ENCODE data around the gene OR4D2.

The OR4D2 gene

GRCh38 chr17:58176200-58176599 is 9.4 kb downstream of the OR4D2 start:
- FAIRE-seq = no peak

- no peak for FAIRE-seq
Measured at GRCh38 chr17:58181796-58182195, 15.0 kb downstream of the OR4D2 start.

- no peak for FAIRE-seq
Measured at GRCh38 chr17:58183514-58183913, 16.7 kb downstream of the OR4D2 start.

DNA sequence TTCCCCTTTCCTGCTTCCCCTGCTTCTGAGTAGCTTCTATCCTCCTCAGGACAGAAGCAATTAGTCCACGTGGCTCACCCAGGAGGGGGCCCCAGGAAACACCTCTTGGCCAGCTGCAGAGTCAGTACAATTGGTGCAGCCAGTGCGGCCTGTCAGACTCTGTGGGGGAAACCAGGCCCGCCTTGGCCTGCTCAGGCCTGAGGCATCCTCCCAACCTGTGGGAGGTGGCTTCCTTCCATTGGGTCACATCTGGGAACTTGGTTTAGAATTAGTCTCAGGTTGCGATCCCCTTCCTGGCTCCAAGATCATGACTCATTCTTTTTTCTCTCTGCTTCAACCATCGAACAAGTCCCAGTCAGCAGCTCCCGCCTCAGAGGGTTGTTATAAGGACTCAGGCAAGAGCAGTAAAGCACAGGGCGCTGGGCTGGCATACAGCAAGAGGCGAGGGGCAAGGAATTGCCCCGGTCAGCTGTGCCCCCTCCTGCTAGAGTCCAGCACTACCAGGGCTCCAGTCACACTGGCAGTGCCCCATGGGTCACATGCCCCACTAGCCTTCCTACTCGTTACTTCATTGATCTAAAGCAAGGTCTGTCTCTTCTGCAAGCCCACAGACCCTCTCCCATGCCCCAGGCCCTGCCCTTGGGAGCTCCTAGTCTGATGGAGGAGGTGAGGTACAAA is 17.7 kb downstream of the OR4D2 start:
- no peak for FAIRE-seq

GRCh38 chr17:58184986-58185761 is 18.4 kb downstream of the OR4D2 start:
- FAIRE-seq = no peak

DNA sequence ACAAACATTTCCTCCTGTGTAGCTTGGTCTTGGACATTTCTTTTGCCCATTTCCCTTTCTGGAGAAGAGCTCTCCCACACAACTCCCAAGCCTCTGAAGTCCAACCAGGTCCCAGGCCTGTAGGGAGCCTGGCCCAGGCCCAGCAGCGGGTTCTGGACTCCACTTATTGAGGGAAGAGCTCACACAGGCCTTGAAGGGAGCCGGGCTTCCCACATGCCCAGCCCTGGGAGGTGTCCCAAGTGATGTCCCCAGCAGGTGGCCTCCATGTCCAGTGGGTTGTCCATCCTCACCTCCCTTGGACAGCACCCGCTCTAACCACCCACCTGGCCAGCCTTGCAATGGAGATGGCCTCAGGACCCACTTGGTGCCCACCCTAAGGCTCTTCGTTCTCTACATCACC is 19.8 kb downstream of the OR4D2 start:
- FAIRE-seq = no peak

DNA sequence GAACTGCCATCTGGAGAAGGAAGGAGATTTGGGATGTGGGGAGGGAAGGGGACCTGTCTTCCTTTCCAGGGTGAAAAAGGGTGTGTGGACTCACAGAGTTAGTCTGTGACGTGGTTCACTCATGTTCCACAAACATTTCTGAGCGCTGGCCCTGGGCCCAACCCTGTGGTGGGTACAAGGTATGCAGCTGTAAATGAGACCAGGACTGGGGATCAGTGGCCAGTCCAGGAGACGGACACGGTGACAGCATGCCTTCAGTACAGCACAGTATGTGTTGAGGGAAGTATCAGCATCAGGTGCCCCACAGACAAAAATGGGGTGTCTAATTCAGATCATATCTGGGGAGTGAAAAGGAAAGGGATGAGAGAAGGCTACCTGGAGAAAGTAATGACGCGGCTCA is 20.3 kb downstream of the OR4D2 start:
- no peak for FAIRE-seq

- no peak for FAIRE-seq
Measured at GRCh38 chr17:58187675-58188074, 20.9 kb downstream of the OR4D2 start.

GRCh38 chr17:58189436-58190146 is 22.8 kb downstream of the OR4D2 start:
- FAIRE-seq = no peak

GRCh38 chr17:58191241-58191896 is 24.6 kb downstream of the OR4D2 start:
- no peak for FAIRE-seq

DNA sequence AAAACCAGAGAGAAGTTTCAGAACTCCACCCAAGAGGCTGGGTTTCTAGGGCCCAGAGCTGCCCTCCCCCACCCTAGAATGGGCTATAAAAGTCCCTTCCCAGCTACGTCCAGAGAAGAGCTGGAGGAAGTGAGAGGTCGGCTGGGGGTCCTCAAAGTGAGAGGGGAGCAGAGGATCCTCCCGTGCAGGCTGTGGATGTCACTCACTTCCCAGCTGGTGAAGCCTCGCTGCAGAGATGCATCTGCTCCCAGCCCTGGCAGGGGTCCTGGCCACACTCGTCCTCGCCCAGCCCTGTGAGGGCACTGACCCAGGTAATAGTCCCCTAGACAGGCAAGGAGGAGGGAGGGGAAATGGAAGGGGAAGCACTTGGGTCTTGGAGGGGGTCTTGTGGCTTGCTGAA is 25.8 kb downstream of the OR4D2 start, which contains the start of gene EPX:
Gene EPX (plus strand): TSS at position 115 of the 400 bp plus-strand sequence. CDS start 121 bp downstream, at position 236.
- FAIRE-seq = no peak

GRCh38 chr17:58193641-58194255 is 27.0 kb downstream of the OR4D2 start:
- FAIRE-seq = no peak

DNA sequence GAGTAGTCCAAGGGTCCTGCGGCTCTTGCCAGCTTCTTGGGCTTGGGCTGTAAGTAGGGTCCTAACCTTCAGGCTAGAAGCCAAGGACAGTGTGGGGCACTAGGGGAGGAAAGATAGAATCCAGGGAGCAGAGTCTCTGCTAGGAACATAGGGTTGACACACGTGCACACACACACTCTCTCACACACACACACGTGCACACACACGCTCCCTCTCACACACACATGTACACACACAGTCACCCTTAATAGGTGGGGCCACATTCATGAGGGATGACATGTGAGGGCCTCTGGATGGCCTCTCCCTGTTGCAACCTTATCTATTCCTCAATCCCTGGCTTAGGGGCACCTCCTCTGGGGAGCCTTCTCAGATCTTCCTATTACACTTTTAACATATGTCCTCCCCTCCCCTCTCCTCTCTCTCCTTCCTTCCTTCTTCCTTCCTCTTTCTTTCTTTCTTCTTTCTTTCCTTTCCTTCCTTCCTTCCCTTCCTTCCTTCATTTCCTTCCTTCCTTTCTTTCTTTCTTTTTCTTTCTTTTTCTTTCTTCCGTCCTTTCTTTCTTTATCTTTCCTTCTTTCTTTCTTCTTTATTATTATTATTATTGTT is 28.8 kb downstream of the OR4D2 start:
- FAIRE-seq = no peak

- no peak for FAIRE-seq
Measured at GRCh38 chr17:58196610-58197009, 29.8 kb downstream of the OR4D2 start.

DNA sequence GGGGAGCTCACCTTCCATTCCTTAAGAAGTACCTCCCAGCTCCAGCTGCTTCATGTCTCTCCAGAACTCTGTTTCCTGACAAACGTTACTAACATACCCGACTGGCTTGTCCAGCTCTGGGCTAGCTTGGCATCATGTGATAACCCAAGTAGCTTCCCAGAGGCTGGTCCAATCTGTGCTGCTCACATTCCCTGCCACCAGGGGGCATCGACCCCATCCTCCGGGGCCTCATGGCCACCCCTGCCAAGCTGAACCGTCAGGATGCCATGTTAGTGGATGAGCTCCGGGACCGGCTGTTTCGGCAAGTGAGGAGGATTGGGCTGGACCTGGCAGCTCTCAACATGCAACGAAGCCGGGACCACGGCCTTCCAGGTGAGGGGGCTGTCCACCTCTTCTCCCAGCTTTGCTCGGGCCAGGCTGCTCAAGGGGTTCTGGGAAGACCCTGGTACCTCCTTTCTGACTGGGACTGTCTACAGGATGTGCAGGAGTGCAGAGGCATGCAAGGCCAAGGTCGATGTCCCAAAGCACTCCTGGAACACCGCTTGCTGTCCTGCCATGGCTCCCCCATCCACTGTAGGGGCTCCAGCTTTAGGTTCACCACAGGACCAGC is 33.3 kb downstream of the OR4D2 start:
- FAIRE-seq = no peak

- FAIRE-seq = no peak
Measured at GRCh38 chr17:58202859-58203258, 36.1 kb downstream of the OR4D2 start.

DNA sequence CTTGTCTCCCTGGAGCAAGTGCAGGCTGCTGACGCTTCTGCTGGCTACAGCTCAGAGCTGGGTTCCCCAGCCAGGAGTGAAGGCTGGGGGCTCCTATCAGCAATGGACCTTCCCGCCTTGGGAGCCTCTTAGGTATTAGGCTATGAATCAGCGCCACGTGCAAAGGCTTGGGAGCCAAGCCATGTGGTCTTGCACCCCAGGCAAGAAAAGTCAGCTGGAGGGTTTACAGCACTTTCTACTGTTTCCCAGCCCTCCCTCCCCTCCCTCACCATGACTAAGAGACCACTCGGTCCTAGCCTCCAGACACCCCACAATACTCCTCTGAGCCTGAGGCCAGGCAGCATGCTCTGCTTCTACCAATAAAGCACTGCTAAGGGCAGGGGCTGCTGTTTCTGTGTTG is 38.0 kb downstream of the OR4D2 start:
- FAIRE-seq = no peak

- no peak for FAIRE-seq
Measured at GRCh38 chr17:58205936-58206335, 39.2 kb downstream of the OR4D2 start.

DNA sequence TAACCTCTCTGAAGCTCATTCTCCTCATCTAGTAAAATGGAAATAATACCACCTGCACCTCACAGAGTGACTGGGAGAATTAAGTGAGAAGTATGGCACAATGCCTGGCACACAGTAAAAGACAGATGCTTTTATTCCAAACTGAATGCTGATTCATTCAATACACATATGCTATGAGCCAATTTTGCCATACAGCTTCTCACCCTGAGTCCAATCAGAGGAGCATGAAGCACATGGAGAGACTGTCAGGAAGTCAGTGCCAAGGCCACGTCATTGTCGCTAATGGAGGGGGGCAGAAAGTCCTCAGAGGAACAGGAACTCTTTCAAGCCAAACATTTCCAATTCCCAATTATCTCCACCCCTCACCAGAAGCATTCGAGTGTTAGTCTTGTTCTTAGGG is 40.7 kb downstream of the OR4D2 start:
- FAIRE-seq = no peak

DNA sequence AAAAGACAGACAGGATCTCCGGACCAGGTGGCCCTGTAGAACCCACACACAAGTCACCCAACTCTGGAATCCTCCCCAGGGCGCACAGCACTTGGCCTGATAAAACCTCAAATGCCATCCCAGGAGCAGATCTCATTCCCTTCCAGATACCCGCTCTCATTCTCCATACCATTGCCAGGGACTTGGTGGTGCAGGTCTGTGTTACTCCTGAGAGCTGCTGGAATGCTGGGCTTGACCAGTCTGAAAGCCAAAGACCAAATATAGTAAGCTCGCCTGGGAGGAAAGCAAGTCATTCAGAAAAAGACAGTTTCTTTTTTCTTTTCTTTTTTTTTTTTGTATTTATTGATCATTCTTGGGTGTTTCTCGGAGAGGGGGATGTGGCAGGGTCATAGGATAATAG is 41.6 kb downstream of the OR4D2 start:
- FAIRE-seq = no peak

- FAIRE-seq = no peak
Measured at GRCh38 chr17:58210922-58211321, 44.1 kb downstream of the OR4D2 start.

DNA sequence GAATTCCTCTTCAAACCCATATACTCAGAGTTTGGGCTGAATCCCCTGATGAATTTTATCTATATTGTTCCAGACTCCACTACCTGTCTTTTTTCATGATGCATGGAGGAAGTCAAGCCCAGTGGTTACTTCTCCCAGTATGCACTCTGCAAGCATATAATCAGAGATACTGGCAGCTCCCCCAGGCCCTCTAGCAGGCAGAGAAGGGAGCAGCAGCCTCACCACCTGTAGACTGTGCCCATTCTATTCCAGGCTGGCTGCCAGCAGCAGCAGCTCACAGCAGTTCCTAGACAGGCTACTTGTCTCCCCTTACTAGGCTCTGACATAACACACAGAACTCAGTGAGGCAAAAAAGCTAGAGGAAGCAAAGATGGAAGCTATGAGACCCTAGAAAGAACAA is 48.9 kb downstream of the OR4D2 start:
- FAIRE-seq = no peak

All from islet of Langerhans (tissue), 1 donor.